Stimulated activated CD4-positive, alpha-beta T cell treated with anti-CD3 and anti-CD28 coated beads, Interleukin-2, amount 100 ng/mL, for 4 hours (primary cell): ENCODE data around the gene MYL7.

Experiments
- DNase-seq: peaks from one replicate; pipeline ENCODE4 v3.0.0-alpha.2; 2020; ENCODE audit warnings: low read depth

The MYL7 gene

GRCh38 chr7:44100458-44101302 lies 40.5 kb downstream of the MYL7 start:
- no peak for DNase-seq

GRCh38 chr7:44099669-44100068 lies 41.5 kb downstream of the MYL7 start:
- no peak for DNase-seq

- no peak for DNase-seq
Observed at GRCh38 chr7:44098092-44099068, 42.8 kb downstream of the MYL7 start.

- no peak for DNase-seq
Observed at GRCh38 chr7:44097064-44097932, 43.8 kb downstream of the MYL7 start.

- DNase-seq: no peak
Observed at GRCh38 chr7:44096326-44096881, 44.7 kb downstream of the MYL7 start.

GRCh38 chr7:44095781-44096180 lies 45.4 kb downstream of the MYL7 start:
- DNase-seq: no peak

- DNase-seq: no peak
Observed at GRCh38 chr7:44094883-44095592, 46.1 kb downstream of the MYL7 start.

- DNase-seq: no peak
Observed at GRCh38 chr7:44094365-44094764, 46.8 kb downstream of the MYL7 start.

- no peak for DNase-seq
Observed at GRCh38 chr7:44093102-44093641, 48.0 kb downstream of the MYL7 start.
